ENCODE results near the gene SCG5. TPM values are rescaled to one million over a fixed set of nuclear protein-coding genes. Genes with fewer than 3 reads are reported as not detected.

Gene SCG5
- total and polyA plus RNA-seq, 2 donors (not counting 3 experiments of a cell fraction or from before 2014, with no cell fraction given): 3.3 to 3.9 TPM

DNA sequence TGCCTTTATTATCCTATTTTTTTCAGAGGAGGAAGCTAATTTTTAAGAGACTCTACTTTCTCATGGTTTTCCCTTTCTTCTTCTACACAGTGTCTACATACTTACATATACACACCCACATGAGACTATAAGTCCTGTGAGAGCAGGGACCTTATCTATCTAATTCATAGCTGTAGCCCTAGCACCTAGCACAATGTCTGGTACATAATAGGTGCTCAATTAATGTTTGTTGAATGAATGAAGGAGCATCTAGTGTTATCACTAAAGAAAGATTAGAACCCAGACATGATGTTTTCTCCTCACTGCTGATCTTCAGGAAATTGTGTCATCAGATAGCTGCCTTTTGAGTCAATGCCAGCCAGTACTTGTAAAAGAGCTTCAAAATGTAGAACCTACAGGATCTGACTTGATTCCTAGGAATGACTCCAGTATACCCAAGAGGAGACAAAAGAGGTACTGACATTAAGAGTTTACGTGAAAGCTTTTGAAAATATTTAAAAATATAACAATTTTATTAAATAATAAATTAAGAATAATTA, 2.5 kb downstream of the SCG5 start:
- no peaks in the 10 kb centered on the region for H3K27me3 ChIP-seq (ENCODE audit: control insufficient read depth in 2 of 2, insufficient read depth in 2 of 2, low read length in 2 of 2)
- H3K36me3 ChIP-seq (ENCODE audit: control insufficient read depth in 2 of 2, extremely low read depth in 1 of 2, insufficient read depth in 2 of 2, low read length in 2 of 2): peaks cover 0 to 3% of the 10 kb centered on the region in 2 experiments
- CTCF ChIA-PET: interaction anchor here (0.8 to 1.6 kb wide), 4 partner anchors 10 to 349 kb away, joined by 3 to 4 read pairs (median 3); no protein-coding TSS in a partner anchor
- no peaks in the 10 kb centered on the region for H3K9me3 ChIP-seq (replicated peaks; ENCODE audit: control insufficient read depth, insufficient read depth, low read length)
- H3K4me1 ChIP-seq (ENCODE audit: control insufficient read depth, extremely low read depth, insufficient read depth, low read length): peaks cover 14% of the 10 kb centered on the region
- no peaks in the 10 kb centered on the region for H4K20me1 ChIP-seq (replicated peaks; ENCODE audit: control insufficient read depth, extremely low read depth, insufficient read depth, low read length)
- H3K9me1 ChIP-seq (replicated peaks; ENCODE audit: control insufficient read depth, extremely low read depth, insufficient read depth, low read length): no peaks in the 10 kb centered on the region
- peak; percentile 21 for DNase-seq (ENCODE audit: low read depth, low spot score)
- no peak overlapping the region for H3K27ac ChIP-seq (ENCODE audit: insufficient read depth, low read depth, low read length)
- no TSS peak for BruUV-seq (replicated peaks)
- no peak overlapping the region for H3K4me3 ChIP-seq (replicated peaks in 1 of 3; ENCODE audit: insufficient read depth in 1 of 3, low read depth in 1 of 3, low read length in 3 of 3)
- no peak overlapping the region for H2AFZ ChIP-seq (ENCODE audit: low read depth, low read length)
- FAIRE-seq: peak; percentile 61
- dilution Hi-C loops (cut with MboI; ENCODE audit: extremely low pct_ligation_motif_present, low sequenced_read_pairs) (no loop called here), intact Hi-C loops (cut with micrococcal nuclease) (loop anchor here (1.0 kb wide), 1 partner anchor 10 kb away; no protein-coding TSS in a partner anchor)
- H3K9ac ChIP-seq (replicated peaks; ENCODE audit: extremely low read depth, insufficient read depth, low read length): no peak overlapping the region
- POLR2A ChIA-PET: no interaction called here
- TF ChIP-seq GATA2 (IDR thresholded peaks at IDR 0.05; ENCODE audit: insufficient read depth, insufficient read length, low read depth, low read length) (peak; percentile 51), EZH2 (IDR thresholded peaks at IDR 0.05; ENCODE audit: borderline replicate concordance, low read depth, low read length, severe bottlenecking) (no peak)
- no peaks in the 10 kb centered on the region for H3K79me2 ChIP-seq (ENCODE audit: control insufficient read depth, insufficient read depth, low read length)
- no peak overlapping the region for H3K4me2 ChIP-seq (ENCODE audit: insufficient read depth, low read length)

DNA sequence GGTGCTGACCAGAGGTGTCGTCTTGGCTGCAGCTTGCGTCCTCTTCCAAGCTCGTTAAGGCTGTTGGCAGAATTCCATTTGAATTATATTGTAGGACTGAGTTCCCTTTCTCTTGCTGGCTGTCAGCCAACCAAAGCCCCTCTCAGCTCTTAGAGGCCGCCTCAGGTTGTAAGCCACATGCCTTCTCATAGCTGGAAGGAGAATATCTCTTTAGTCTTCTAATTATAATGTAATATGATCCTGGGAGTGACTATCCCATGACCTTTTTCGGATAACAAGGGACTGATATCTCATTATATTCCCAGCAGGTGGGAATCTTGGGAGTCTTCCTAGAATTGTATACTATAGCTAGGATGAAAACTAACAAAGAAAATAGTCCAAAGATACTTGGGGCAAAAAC, 4.8 kb downstream of the SCG5 start:
- CTCF ChIA-PET: interaction anchor here (1.0 to 1.6 kb wide), 3 partner anchors 11 to 440 kb away, joined by 3 to 4 read pairs (median 3); no protein-coding TSS in a partner anchor

More for the DNA sequence above, 4.8 kb downstream of the SCG5 start:
- Histone ChIP-seq H4K20me1 (replicated peaks; ENCODE audit: control insufficient read depth, extremely low read depth, insufficient read depth, low read length) (no peaks in the 10 kb centered on the region), H3K9me3 (replicated peaks; ENCODE audit: control insufficient read depth, insufficient read depth, low read length) (no peaks in the 10 kb centered on the region), H3K4me3 (replicated peaks in 1 of 3; ENCODE audit: insufficient read depth in 1 of 3, low read depth in 1 of 3, low read length in 3 of 3) (no peak overlapping the region), H3K9ac (replicated peaks; ENCODE audit: extremely low read depth, insufficient read depth, low read length) (no peak overlapping the region), H2AFZ (ENCODE audit: low read depth, low read length) (no peak overlapping the region), H3K27me3 (ENCODE audit: control insufficient read depth in 2 of 2, insufficient read depth in 2 of 2, low read length in 2 of 2) (no peaks in the 10 kb centered on the region), H3K27ac (ENCODE audit: insufficient read depth, low read depth, low read length) (no peak overlapping the region), H3K36me3 (ENCODE audit: control insufficient read depth in 2 of 2, extremely low read depth in 1 of 2, insufficient read depth in 2 of 2, low read length in 2 of 2) (no peaks in the 10 kb centered on the region), H3K79me2 (ENCODE audit: control insufficient read depth, insufficient read depth, low read length) (no peaks in the 10 kb centered on the region), H3K4me2 (ENCODE audit: insufficient read depth, low read length) (no peak overlapping the region), H3K9me1 (replicated peaks; ENCODE audit: control insufficient read depth, extremely low read depth, insufficient read depth, low read length) (no peaks in the 10 kb centered on the region), H3K4me1 (ENCODE audit: control insufficient read depth, extremely low read depth, insufficient read depth, low read length) (peaks cover 14% of the 10 kb centered on the region)
- no peak for FAIRE-seq
- no peak for DNase-seq (ENCODE audit: low read depth, low spot score)
- no TSS peak for BruUV-seq (replicated peaks)
- intact Hi-C loops (cut with micrococcal nuclease): no loop called here
- TF ChIP-seq JUN (IDR thresholded peaks at IDR 0.05; ENCODE audit: borderline replicate concordance, insufficient read depth, insufficient read length, low read depth) (no peak), FOS (IDR thresholded peaks at IDR 0.05; ENCODE audit: borderline replicate concordance, insufficient read depth, low read length) (no peak), MYC (IDR thresholded peaks at IDR 0.05; ENCODE audit: low read depth, low read length) (no peak), EZH2 (IDR thresholded peaks at IDR 0.05; ENCODE audit: borderline replicate concordance, low read depth, low read length, severe bottlenecking) (no peak), POLR2A (IDR thresholded peaks at IDR 0.05; ENCODE audit: low read depth, low read length) (no peak), POLR2AphosphoS5 (IDR thresholded peaks at IDR 0.05; ENCODE audit: insufficient read depth, low read depth, low read length) (no peak), GATA2 (IDR thresholded peaks at IDR 0.05; ENCODE audit: insufficient read depth, insufficient read length, low read depth, low read length) (no peak)
- TF ChIP-seq, protein P1, sequence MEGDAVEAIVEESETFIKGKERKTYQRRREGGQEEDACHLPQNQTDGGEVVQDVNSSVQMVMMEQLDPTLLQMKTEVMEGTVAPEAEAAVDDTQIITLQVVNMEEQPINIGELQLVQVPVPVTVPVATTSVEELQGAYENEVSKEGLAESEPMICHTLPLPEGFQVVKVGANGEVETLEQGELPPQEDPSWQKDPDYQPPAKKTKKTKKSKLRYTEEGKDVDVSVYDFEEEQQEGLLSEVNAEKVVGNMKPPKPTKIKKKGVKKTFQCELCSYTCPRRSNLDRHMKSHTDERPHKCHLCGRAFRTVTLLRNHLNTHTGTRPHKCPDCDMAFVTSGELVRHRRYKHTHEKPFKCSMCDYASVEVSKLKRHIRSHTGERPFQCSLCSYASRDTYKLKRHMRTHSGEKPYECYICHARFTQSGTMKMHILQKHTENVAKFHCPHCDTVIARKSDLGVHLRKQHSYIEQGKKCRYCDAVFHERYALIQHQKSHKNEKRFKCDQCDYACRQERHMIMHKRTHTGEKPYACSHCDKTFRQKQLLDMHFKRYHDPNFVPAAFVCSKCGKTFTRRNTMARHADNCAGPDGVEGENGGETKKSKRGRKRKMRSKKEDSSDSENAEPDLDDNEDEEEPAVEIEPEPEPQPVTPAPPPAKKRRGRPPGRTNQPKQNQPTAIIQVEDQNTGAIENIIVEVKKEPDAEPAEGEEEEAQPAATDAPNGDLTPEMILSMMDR (IDR thresholded peaks at IDR 0.05; ENCODE audit: extremely low read depth in 1 of 2, insufficient read depth in 1 of 2, low read depth in 1 of 2, low read length in 2 of 2): no peak
- TF ChIP-seq, protein P2, sequence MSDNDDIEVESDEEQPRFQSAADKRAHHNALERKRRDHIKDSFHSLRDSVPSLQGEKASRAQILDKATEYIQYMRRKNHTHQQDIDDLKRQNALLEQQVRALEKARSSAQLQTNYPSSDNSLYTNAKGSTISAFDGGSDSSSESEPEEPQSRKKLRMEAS (IDR thresholded peaks at IDR 0.05; ENCODE audit: insufficient read depth, insufficient read length): no peak
- dilution Hi-C loops (cut with MboI; ENCODE audit: extremely low pct_ligation_motif_present, low sequenced_read_pairs): no loop called here
- POLR2A ChIA-PET: no interaction called here
